Mucosa of stomach (tissue), 1 donor: ENCODE measurements around the gene CPXM2.

Source experiments
- H3K27me3 ChIP-seq: one replicate; pipeline ENCODE4 v1.7.0; 2013; ENCODE audit warnings: mild to moderate bottlenecking, low read length; ENCODE audit not compliant: control insufficient read depth, insufficient read depth
- H3K36me3 ChIP-seq: one replicate; pipeline ENCODE4 v1.7.0; 2013; ENCODE audit warnings: low read length; ENCODE audit not compliant: control insufficient read depth, insufficient read depth
- H3K4me1 ChIP-seq: one replicate; pipeline ENCODE4 v1.7.0; 2013; ENCODE audit warnings: mild to moderate bottlenecking, low read length; ENCODE audit not compliant: control insufficient read depth, insufficient read depth
- H3K4me3 ChIP-seq: one replicate; pipeline ENCODE4 v1.7.0; 2013; ENCODE audit warnings: low read length
- H3K9ac ChIP-seq: one replicate; pipeline ENCODE4 v1.7.0; 2013; ENCODE audit warnings: mild to moderate bottlenecking, low read length, moderate library complexity
- H3K9me3 ChIP-seq: one replicate; pipeline ENCODE4 v1.7.0; 2013; ENCODE audit warnings: mild to moderate bottlenecking, low read length, moderate library complexity; ENCODE audit not compliant: control insufficient read depth
- donor health status: Pancreatic carcinoma.

CPXM2 gene

GRCh38 chr10:123883673-123884320, 7.8 kb downstream of the CPXM2 start:
- Histone ChIP-seq H3K27me3 (no peaks in the 10 kb centered on the region), H3K4me3 (no peak overlapping the region), H3K9ac (no peak overlapping the region), H3K4me1 (no peaks in the 10 kb centered on the region), H3K9me3 (no peaks in the 10 kb centered on the region), H3K36me3 (no peaks in the 10 kb centered on the region)

DNA sequence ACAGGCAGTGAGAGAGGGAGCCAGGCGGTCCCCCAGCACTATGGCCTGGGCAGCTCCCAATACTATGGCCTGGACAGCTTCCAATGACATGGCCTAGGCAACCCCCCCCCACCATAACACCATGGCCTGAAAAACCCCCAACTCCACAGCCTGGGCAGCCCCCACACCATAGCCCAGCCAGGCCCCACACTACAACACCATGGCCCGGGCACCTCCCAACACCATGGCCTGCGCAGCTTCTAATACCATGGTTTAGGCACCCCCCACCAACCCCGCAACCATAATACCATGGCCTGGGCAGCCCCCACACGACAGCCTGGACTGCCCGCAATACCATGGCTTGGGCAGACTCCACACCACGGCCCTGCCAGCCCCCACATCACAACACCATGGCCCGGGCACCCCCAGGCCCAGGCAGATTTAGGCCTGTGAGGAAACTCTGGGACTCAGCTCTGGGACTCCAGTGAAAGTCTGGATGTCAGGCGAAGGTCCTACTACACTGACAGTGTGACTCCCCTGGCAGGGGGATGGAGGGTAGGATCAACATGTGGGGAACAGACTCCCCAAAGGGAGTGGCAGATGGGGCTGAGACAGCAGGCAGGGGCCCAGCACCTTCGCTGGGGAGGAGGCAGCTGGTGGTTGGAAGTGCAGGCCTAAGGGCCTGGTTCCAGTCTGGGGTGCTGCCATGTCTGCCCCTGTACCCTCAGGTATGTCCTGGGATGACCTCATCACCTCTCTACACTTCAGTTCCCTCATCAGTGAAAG, 8.7 kb downstream of the CPXM2 start:
- H3K36me3 ChIP-seq = no peaks in the 10 kb centered on the region
- H3K27me3 ChIP-seq = no peaks in the 10 kb centered on the region
- H3K9ac ChIP-seq = no peak overlapping the region
- H3K4me3 ChIP-seq = no peak overlapping the region
- no peaks in the 10 kb centered on the region for H3K9me3 ChIP-seq
- H3K4me1 ChIP-seq = no peaks in the 10 kb centered on the region

DNA sequence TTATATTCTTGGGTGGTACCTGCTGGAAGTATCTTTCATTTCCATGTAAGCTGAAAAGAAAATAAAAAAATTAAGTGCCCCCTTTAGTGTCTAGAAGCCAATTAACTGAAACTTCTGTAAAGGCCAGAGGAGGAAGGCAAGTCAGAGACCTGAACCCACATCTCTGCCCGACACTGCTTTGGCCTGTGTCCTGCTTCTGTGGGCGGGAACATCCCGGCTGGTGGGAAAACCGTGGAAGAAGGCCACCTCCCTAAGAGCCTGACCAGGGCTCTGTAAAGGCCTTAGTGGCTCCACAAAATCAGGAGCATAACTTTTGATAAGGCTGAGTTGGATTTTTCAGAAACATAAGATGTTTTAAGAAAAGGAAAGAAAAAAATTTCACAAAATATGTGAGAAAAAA, 9.4 kb downstream of the CPXM2 start:
- H3K36me3 ChIP-seq = no peaks in the 10 kb centered on the region
- H3K4me1 ChIP-seq = no peaks in the 10 kb centered on the region

DNA sequence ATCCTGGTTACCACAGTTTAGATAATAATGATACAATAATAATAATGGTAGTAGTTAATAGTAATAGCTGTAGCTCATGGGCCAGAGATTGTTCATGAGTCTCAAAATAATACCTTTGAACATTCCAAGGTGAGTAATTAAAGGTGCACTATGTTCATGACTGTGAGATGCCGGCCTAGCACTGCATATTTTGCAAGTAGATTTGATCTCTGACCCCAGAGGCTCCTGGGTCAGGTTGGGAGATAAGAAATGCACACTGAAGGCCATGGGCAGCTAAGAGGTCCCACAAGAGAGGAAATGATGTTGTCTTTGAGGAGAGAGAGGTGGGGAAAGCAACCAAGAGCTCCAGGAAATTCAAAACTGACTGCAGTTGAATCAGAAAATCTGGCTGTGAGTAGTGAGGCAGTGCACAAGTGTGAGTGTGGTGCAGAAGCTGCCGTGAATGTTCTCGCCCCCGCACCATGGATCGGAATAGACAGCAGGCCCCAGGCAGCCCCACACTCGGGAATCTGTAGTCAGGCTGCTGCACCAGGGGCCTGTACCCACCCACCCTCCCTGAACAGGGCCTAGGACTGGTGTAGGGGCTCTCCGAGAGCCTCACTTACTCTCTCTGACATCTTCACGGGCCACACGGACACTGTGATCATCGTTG, 11.9 kb downstream of the CPXM2 start:
- H3K9ac ChIP-seq = no peak overlapping the region
- no peaks in the 10 kb centered on the region for H3K27me3 ChIP-seq
- no peak overlapping the region for H3K4me3 ChIP-seq
- no peaks in the 10 kb centered on the region for H3K4me1 ChIP-seq
- H3K9me3 ChIP-seq = no peaks in the 10 kb centered on the region
- no peaks in the 10 kb centered on the region for H3K36me3 ChIP-seq

More for the DNA sequence above, 9.4 kb downstream of the CPXM2 start:
- Histone ChIP-seq H3K4me3 (no peak overlapping the region), H3K9ac (no peak overlapping the region), H3K9me3 (no peaks in the 10 kb centered on the region), H3K27me3 (no peaks in the 10 kb centered on the region)

- H3K4me1 ChIP-seq = no peaks in the 10 kb centered on the region
- no peak overlapping the region for H3K4me3 ChIP-seq
- H3K36me3 ChIP-seq = no peaks in the 10 kb centered on the region
- H3K9me3 ChIP-seq = no peaks in the 10 kb centered on the region
- H3K27me3 ChIP-seq = no peaks in the 10 kb centered on the region
- H3K9ac ChIP-seq = no peak overlapping the region
These were observed 12.8 kb downstream of the CPXM2 start for GRCh38 chr10:123878666-123879303.

DNA sequence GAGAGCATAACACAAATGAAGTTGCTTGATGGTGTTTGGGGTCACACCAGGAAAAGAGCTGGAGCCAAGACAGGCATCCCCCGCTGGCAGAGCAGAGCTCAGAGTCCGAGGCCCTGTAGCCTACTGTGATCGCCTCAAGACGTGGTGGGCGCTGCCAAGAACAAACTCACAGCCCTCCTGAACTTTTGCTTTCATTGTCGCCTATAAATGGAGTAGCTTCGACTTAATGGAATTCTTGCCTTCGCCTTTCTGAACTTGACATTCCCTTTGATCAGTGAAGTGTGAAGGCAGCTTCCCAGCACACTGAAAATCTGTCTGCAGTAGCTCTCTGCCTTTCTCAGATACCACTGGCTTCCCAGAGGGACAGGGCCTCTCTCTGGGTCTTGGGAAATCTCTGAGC, 21.3 kb downstream of the CPXM2 start:
- H3K9me3 ChIP-seq = no peaks in the 10 kb centered on the region
- no peaks in the 10 kb centered on the region for H3K36me3 ChIP-seq
- H3K27me3 ChIP-seq = no peaks in the 10 kb centered on the region
- H3K4me1 ChIP-seq = no peaks in the 10 kb centered on the region
- H3K9ac ChIP-seq = no peak overlapping the region
- H3K4me3 ChIP-seq = no peak overlapping the region

- Histone ChIP-seq H3K4me3 (no peak overlapping the region), H3K4me1 (no peaks in the 10 kb centered on the region), H3K9ac (no peak overlapping the region), H3K36me3 (no peaks in the 10 kb centered on the region), H3K9me3 (no peaks in the 10 kb centered on the region), H3K27me3 (no peaks in the 10 kb centered on the region)
These were observed 22.6 kb downstream of the CPXM2 start for GRCh38 chr10:123869020-123869414.

DNA sequence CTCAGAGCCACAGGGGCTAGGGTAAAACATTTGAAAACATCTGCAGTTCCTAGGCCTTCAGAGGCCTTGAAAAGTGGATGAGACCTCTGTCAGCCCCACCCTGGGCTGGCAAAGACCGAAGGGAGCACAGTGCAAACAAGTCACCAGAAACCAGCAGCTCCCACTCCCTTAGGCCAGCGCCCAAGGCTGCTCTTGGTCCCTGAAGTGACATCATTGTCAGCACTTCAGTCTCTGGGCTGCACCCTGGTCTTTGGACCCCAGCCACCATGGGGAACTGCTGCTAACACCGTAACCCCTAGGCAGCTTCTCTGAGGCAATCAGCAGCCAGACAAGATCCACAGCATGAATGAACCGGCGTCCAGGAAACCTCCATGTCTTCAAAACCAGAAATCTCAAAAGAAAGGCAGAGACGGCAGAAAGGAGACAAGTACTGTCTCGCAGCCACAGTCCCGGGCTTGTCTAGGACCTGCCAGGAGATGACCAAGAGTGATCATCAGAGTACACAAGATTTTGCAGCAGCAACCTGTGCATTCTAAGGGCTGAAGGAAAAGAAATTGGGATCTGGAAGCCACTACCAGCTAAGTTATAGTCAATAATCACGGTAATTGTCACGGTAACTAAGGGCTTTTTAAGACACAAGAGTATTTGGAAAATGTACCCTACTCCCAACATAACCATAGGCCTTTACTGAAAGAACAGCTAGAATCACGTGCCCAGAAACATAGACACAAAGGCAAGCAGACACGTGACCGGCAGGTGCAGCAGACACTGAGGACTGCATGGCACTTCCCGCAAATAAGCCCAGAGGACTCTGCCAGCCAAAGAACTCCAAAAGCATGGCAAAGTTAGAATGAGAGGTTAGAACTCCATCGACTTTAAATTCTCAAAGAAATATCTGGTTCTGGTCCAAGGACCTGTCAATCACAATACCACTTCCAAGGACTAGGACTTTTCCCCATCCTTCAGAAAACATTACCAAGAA, 23.3 kb downstream of the CPXM2 start:
- no peaks in the 10 kb centered on the region for H3K9me3 ChIP-seq
- H3K4me3 ChIP-seq = no peak overlapping the region
- H3K36me3 ChIP-seq = no peaks in the 10 kb centered on the region
- no peaks in the 10 kb centered on the region for H3K4me1 ChIP-seq
- no peaks in the 10 kb centered on the region for H3K27me3 ChIP-seq
- H3K9ac ChIP-seq = no peak overlapping the region

DNA sequence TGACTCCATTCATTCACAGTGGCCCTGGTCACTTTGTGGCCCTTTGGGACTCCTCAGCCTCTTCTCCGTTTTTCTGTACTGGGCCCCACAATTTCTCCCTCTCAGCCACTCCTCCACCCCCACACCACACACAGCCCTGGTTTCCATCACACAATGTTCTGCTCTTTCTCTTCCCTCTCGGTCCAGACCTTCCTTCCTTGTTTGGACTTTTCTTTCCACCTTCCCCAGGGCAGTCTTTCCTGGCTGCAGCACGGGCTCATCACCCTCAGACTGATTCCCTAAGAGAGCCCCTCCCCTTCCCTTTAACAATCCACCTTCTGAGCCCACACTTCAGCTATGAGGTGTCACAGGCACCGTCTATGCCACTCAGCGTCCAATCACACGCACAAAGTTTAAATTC, 25.7 kb downstream of the CPXM2 start:
- H3K4me3 ChIP-seq = no peak overlapping the region
- H3K36me3 ChIP-seq = no peaks in the 10 kb centered on the region
- no peaks in the 10 kb centered on the region for H3K27me3 ChIP-seq
- no peaks in the 10 kb centered on the region for H3K9me3 ChIP-seq
- no peak overlapping the region for H3K9ac ChIP-seq
- no peaks in the 10 kb centered on the region for H3K4me1 ChIP-seq

GRCh38 chr10:123865350-123865749, 26.3 kb downstream of the CPXM2 start:
- no peaks in the 10 kb centered on the region for H3K36me3 ChIP-seq
- H3K27me3 ChIP-seq = no peaks in the 10 kb centered on the region
- no peak overlapping the region for H3K4me3 ChIP-seq
- H3K9me3 ChIP-seq = no peaks in the 10 kb centered on the region
- no peak overlapping the region for H3K9ac ChIP-seq
- no peaks in the 10 kb centered on the region for H3K4me1 ChIP-seq

DNA sequence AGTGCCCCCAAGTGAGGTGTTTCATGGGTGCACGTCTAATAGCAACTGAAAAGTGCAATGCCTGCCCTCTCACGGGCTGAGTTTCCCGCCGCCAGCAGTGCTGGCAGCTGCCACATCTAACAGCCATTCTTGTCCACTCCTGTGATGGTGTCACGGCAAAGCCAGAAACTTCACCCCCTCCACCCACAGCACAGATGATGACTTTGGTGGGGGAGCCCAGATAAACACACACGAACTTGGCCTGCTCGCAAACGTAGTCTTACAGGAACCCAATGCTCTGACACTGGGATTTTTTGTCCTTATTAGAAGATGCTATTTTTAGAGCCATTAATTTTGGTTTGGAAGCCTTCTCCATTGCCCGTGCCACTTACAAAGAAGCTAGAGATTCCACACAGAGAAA, 26.7 kb downstream of the CPXM2 start:
- Histone ChIP-seq H3K36me3 (no peaks in the 10 kb centered on the region), H3K4me1 (no peaks in the 10 kb centered on the region), H3K9ac (no peak overlapping the region), H3K27me3 (no peaks in the 10 kb centered on the region), H3K9me3 (no peaks in the 10 kb centered on the region), H3K4me3 (no peak overlapping the region)
